H9 (cell line): ENCODE measurements around the gene NPHP4. TPM values are rescaled to one million over a fixed set of nuclear protein-coding genes. Genes with fewer than 3 reads are reported as not detected.

Source experiments
- DNase-seq: peaks from one replicate; pipeline ENCODE4 v3.0.0-alpha.2; 2017
- H2AFZ ChIP-seq: one replicate; pipeline ENCODE4 v1.6.1; 2013; ENCODE audit warnings: mild to moderate bottlenecking, low read length, control low read depth, moderate library complexity
- H2AK5ac ChIP-seq: 2 replicates; pipeline ENCODE4 v1.6.1; 2013; ENCODE audit warnings: low read length, control low read depth, mixed read lengths; ENCODE audit not compliant: insufficient read length
- H2BK120ac ChIP-seq: one replicate; pipeline ENCODE4 v1.6.1; 2013; ENCODE audit warnings: low read depth, mild to moderate bottlenecking, low read length, control low read depth, inconsistent platforms; ENCODE audit not compliant: poor library complexity, severe bottlenecking
- H2BK12ac ChIP-seq: 2 replicates; pipeline ENCODE4 v1.6.1; 2013; ENCODE audit warnings: low read length, control low read depth, mixed read lengths, low read depth; ENCODE audit not compliant: insufficient read length
- H2BK15ac ChIP-seq: 2 replicates; pipeline ENCODE4 v1.6.1; 2013; ENCODE audit warnings: low read depth, low read length, control low read depth
- H2BK20ac ChIP-seq: one replicate; pipeline ENCODE4 v1.6.1; 2013; ENCODE audit warnings: low read depth, mild to moderate bottlenecking, low read length, control low read depth, inconsistent platforms; ENCODE audit not compliant: poor library complexity, severe bottlenecking
- H2BK5ac ChIP-seq: 2 replicates; pipeline ENCODE4 v1.6.1; 2013; ENCODE audit warnings: low read length, control low read depth, mixed read lengths; ENCODE audit not compliant: insufficient read length
- H3K14ac ChIP-seq: 2 replicates; pipeline ENCODE4 v1.6.1; 2013; ENCODE audit warnings: low read length, control low read depth; ENCODE audit not compliant: insufficient read depth
- H3K18ac ChIP-seq: 2 replicates; pipeline ENCODE4 v1.6.1; 2013; ENCODE audit warnings: low read depth, mild to moderate bottlenecking, mixed read lengths, low read length, control low read depth; ENCODE audit not compliant: insufficient read length
- H3K23ac ChIP-seq: 2 replicates; pipeline ENCODE4 v1.6.1; 2013; ENCODE audit warnings: low read length, control low read depth, mixed read lengths, low read depth; ENCODE audit not compliant: insufficient read length
- H3K23me2 ChIP-seq: 2 replicates; pipeline ENCODE4 v1.6.1; 2013; ENCODE audit warnings: low read depth, mild to moderate bottlenecking, mixed read lengths, low read length, control low read depth; ENCODE audit not compliant: insufficient read length, poor library complexity, severe bottlenecking
- H3K27ac ChIP-seq: 2 replicates; pipeline ENCODE4 v1.5.1; 2013; ENCODE audit warnings: low read length, control low read depth, mixed read lengths, low read depth; ENCODE audit not compliant: insufficient read length
- H3K27me3 ChIP-seq: 2 replicates; pipeline ENCODE4 v1.6.1; 2013; ENCODE audit warnings: low read length, control low read depth, inconsistent platforms; ENCODE audit not compliant: insufficient read depth
- H3K4ac ChIP-seq: 2 replicates; pipeline ENCODE4 v1.6.1; 2013; ENCODE audit warnings: low read depth, mild to moderate bottlenecking, control low read depth, inconsistent platforms, low read length, moderate library complexity
- H3K4me1 ChIP-seq: 2 replicates; pipeline ENCODE4 v1.6.1; 2013; ENCODE audit warnings: low read length, control low read depth, inconsistent platforms; ENCODE audit not compliant: insufficient read depth
- H3K4me2 ChIP-seq: 2 replicates; pipeline ENCODE4 v1.6.1; 2013; ENCODE audit warnings: low read length, control low read depth, mixed read lengths; ENCODE audit not compliant: insufficient read length, insufficient read depth
- H3K56ac ChIP-seq: 2 replicates; pipeline ENCODE4 v1.6.1; 2013; ENCODE audit warnings: low read depth, mild to moderate bottlenecking, mixed read lengths, low read length, control low read depth; ENCODE audit not compliant: insufficient read length
- H3K79me1 ChIP-seq: 2 replicates; pipeline ENCODE4 v1.6.1; 2013; ENCODE audit warnings: low read depth, mild to moderate bottlenecking, moderate library complexity, low read length, control low read depth, inconsistent platforms; ENCODE audit not compliant: insufficient read depth, poor library complexity, severe bottlenecking
- H3K79me2 ChIP-seq: 2 replicates; pipeline ENCODE4 v1.6.1; 2013; ENCODE audit warnings: low read length, control low read depth, inconsistent platforms; ENCODE audit not compliant: insufficient read depth
- H3K9ac ChIP-seq: 2 replicates; pipeline ENCODE4 v1.6.1; 2013; ENCODE audit warnings: low read length, control low read depth, mixed read lengths; ENCODE audit not compliant: insufficient read length; ENCODE audit errors: extremely low read depth
- H3K9me3 ChIP-seq: one replicate; pipeline ENCODE4 v1.6.1; 2013; ENCODE audit warnings: low read depth, low read length, inconsistent platforms; ENCODE audit not compliant: control insufficient read depth
- H3T11ph ChIP-seq: one replicate; pipeline ENCODE4 v1.6.1; 2013; ENCODE audit warnings: mild to moderate bottlenecking, low read length, control low read depth, inconsistent platforms
- H4K20me1 ChIP-seq: one replicate; pipeline ENCODE4 v1.6.1; 2013; ENCODE audit not compliant: control insufficient read depth, insufficient read length, insufficient read depth
- H4K5ac ChIP-seq: 2 replicates; pipeline ENCODE4 v1.6.1; 2013; ENCODE audit warnings: low read depth, mild to moderate bottlenecking, mixed read lengths, low read length, control low read depth; ENCODE audit not compliant: insufficient read length
- H4K8ac ChIP-seq: replicated peaks from 2 replicates; pipeline ENCODE4 v1.6.1; 2013; ENCODE audit warnings: low read length, control low read depth, mixed read lengths, low read depth; ENCODE audit not compliant: insufficient read length
- H4K91ac ChIP-seq: 2 replicates; pipeline ENCODE4 v1.6.1; 2013; ENCODE audit warnings: low read depth, mild to moderate bottlenecking, moderate library complexity, mixed read lengths, low read length, control low read depth; ENCODE audit not compliant: insufficient read length
- H3K27ac Mint-ChIP-seq, 3 experiments: 2 replicates in 2 of 3; 3 replicates in 1 of 3; pipeline ENCODE4 v1.8.0; 2020 to 2021; ENCODE audit warnings: mixed read lengths in 3 of 3, mild to moderate bottlenecking in 1 of 3, moderate library complexity in 1 of 3
- H3K27me3 Mint-ChIP-seq: 2 replicates; pipeline ENCODE4 v1.8.0; 2021; ENCODE audit warnings: low read depth, mild to moderate bottlenecking, moderate library complexity, mixed read lengths
- H3K36me3 Mint-ChIP-seq, 3 experiments: 2 replicates in 2 of 3; 3 replicates in 1 of 3; pipeline ENCODE4 v1.8.0; 2020 to 2021; ENCODE audit warnings: low read depth in 3 of 3, mixed read lengths in 3 of 3; ENCODE audit not compliant: insufficient read depth in 1 of 3
- H3K4me1 Mint-ChIP-seq, 2 experiments: 2 replicates each; pipeline ENCODE4 v1.8.0; 2020; ENCODE audit warnings: mixed read lengths in 2 of 2
- H3K4me3 Mint-ChIP-seq, 2 experiments: 2 replicates in 1 of 2; 3 replicates in 1 of 2; pipeline ENCODE4 v1.8.0; 2020 to 2021; ENCODE audit warnings: mild to moderate bottlenecking in 2 of 2, mixed read lengths in 2 of 2, moderate library complexity in 1 of 2
- H3K9me3 Mint-ChIP-seq, 2 experiments: 2 replicates in 1 of 2; 3 replicates in 1 of 2; pipeline ENCODE4 v1.8.0; 2020; ENCODE audit warnings: mild to moderate bottlenecking in 2 of 2, mixed read lengths in 2 of 2, moderate library complexity in 1 of 2
- WGBS: extraction: QIAGEN DNeasy Blood & Tissue Kit; methylation state at CpG from one replicate; pipeline ENCODE4 v1.1.7; 2013; ENCODE audit warnings: missing lambda C conversion rate, low lambda C conversion rate, mixed read lengths; ENCODE audit not compliant: insufficient read length; ENCODE audit errors: extremely low coverage; 5-methylcytosine and 5-hydroxymethylcytosine counted together
- total RNA-seq: library from RNA; stranded (reverse); gene quantifications from 2 replicates; pipeline ENCODE4 v1.2.1, GENCODE V29; 2021
- TF ChIP-seq, protein P1 (sequence below): fragments of 200-600 bp; sonication (generic); conservative IDR thresholded peaks from 3 replicates; pipeline ENCODE4 v1.8.0; 2021; ENCODE audit warnings: antibody characterized with exemption, mild to moderate bottlenecking

The NPHP4 gene
- total RNA-seq, 1 experiment from 2014 or later: 17.6 TPM

DNA sequence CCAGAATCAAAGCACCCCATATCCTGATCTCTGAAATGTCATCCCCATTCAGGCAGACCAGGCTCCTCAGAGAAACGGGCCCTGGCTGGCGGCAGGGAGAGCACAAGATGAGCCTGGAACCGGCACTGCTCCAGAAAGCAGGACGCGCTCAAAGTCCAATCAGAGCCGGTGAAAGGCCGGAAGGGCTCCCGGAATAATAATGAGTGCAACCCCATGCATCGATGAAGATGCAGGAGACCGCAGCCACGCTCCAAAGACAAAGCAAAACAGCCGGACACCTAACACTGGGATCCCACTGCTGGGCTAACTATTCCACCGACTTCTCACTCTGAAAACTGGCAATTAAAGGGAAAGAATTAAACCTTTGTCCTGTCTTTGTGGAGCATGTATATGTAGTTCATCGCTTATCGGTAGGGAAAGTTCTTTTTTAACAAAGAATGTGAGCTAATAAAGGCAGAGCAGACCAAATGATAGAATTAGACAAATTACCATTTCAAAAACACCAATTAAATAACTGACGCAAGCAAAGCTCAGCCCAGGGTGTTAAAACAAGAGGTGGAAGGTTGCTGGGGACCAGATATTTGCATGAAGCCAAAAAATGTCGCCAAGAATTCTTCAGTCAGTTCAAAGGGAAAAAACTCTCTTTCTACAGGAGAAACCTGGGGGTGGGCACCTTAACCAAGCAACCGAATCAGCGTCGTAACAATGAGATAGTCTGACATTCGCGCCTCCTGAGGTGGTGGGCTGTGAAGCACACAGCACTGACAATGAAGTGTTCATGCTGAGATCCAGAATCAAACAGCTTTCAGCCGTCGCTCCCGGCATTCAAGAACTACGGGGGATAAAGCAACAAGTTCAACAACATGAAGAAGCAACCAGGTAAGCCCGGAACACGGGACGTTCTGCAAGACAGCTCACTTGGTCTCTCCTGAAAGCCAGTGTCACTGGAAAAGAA, 95.2 kb downstream of the NPHP4 start:
- H3K23ac ChIP-seq: no peak overlapping the region
- no peaks in the 10 kb centered on the region for H3K79me2 ChIP-seq
- Mint-ChIP-seq H3K9me3 (peaks cover 14 to 18% of the 10 kb centered on the region in 2 experiments), H3K27me3 (peaks cover 2% of the 10 kb centered on the region), H3K27ac (peak overlapping the region; percentile 86 to 96 (median 96)), H3K4me1 (peaks cover 39 to 52% of the 10 kb centered on the region in 2 experiments), H3K4me3 (peak overlapping the region; percentile 59 to 73), H3K36me3 (peaks cover 30 to 39% (median 31%) of the 10 kb centered on the region in 3 experiments)
- H2AK5ac ChIP-seq: no peak overlapping the region
- peak overlapping the region; percentile 43 for H3K4me2 ChIP-seq
- H3K9ac ChIP-seq: no peak overlapping the region
- no peak overlapping the region for H3K14ac ChIP-seq
- H3K4ac ChIP-seq: no peak overlapping the region
- H3K4me1 ChIP-seq: peaks cover 7% of the 10 kb centered on the region; the same call in 1 of the 2 replicates
- TF ChIP-seq, protein P1, sequence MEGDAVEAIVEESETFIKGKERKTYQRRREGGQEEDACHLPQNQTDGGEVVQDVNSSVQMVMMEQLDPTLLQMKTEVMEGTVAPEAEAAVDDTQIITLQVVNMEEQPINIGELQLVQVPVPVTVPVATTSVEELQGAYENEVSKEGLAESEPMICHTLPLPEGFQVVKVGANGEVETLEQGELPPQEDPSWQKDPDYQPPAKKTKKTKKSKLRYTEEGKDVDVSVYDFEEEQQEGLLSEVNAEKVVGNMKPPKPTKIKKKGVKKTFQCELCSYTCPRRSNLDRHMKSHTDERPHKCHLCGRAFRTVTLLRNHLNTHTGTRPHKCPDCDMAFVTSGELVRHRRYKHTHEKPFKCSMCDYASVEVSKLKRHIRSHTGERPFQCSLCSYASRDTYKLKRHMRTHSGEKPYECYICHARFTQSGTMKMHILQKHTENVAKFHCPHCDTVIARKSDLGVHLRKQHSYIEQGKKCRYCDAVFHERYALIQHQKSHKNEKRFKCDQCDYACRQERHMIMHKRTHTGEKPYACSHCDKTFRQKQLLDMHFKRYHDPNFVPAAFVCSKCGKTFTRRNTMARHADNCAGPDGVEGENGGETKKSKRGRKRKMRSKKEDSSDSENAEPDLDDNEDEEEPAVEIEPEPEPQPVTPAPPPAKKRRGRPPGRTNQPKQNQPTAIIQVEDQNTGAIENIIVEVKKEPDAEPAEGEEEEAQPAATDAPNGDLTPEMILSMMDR: no peak
- no peaks in the 10 kb centered on the region for H3K9me3 ChIP-seq
- no peak overlapping the region for H4K8ac ChIP-seq
- H3K23me2 ChIP-seq: no peaks in the 10 kb centered on the region
- no CpG with 5 or more reads among the region's 29 CpGs for whole genome bisulfite sequencing
- no peak overlapping the region for H2BK5ac ChIP-seq
- H2BK120ac ChIP-seq: no peak overlapping the region
- no peak overlapping the region for H2AFZ ChIP-seq
- no peaks in the 10 kb centered on the region for H3K27me3 ChIP-seq
- no peak overlapping the region for H3K27ac ChIP-seq
- no peak overlapping the region for H3K56ac ChIP-seq
- no peak overlapping the region for H2BK12ac ChIP-seq
- no peak overlapping the region for H3T11ph ChIP-seq
- no peak overlapping the region for H2BK20ac ChIP-seq
- no peak overlapping the region for H2BK15ac ChIP-seq
- no peak overlapping the region for H4K91ac ChIP-seq
- no peak overlapping the region for H3K18ac ChIP-seq
- no peaks in the 10 kb centered on the region for H4K20me1 ChIP-seq
- H3K79me1 ChIP-seq: no peaks in the 10 kb centered on the region
- no peak overlapping the region for H4K5ac ChIP-seq
- DNase-seq: peak; percentile 58
